SK-N-SH (cell line): ENCODE measurements around the gene CISD3. TPM values are rescaled to one million over a fixed set of nuclear protein-coding genes. Genes with fewer than 3 reads are reported as not detected.

ENCODE experiments used
- CTCF ChIA-PET: fragments of 300-600, 350-600 bp; formaldehyde crosslinking; extraction: SDS; loops from one replicate; lab custom pipeline; 2021; lab: Yijun Ruan, JAX
- POLR2A ChIA-PET: fragments of 350-600 bp; sonication (Branson Sonifier 250); formaldehyde crosslinking; extraction: SDS; loops from one replicate; lab custom pipeline; 2020; ENCODE audit warnings: antibody characterized with exemption, inconsistent platforms; lab: Yijun Ruan, JAX
- DNase-seq: peaks from one replicate; pipeline ENCODE4 v3.0.0; 2012
- H2AFZ ChIP-seq: fragments of 200-600 bp; sonication (generic); 2 replicates; pipeline ENCODE4 v1.8.1; 2016; ENCODE audit warnings: antibody characterized with exemption, mild to moderate bottlenecking, low read depth
- H3F3A ChIP-seq: fragments of 200-600 bp; sonication (generic); replicated peaks from 2 replicates; pipeline ENCODE3; 2016; ENCODE audit warnings: antibody characterized with exemption, mild to moderate bottlenecking; ENCODE audit not compliant: insufficient read depth
- H3K27ac ChIP-seq, 2 experiments: fragments of 200-500 bp in 1 of 2; fragments of 200-600 bp in 1 of 2; sonication (Bioruptor generic) in 1 of 2; sonication (generic), shearing (Covaris generic) in 1 of 2; 2 replicates each; pipeline versions ENCODE4 v1.5.1 to v1.6.1; 2014 to 2016; ENCODE audit warnings: low read depth in 2 of 2, inconsistent platforms in 1 of 2, low read length in 1 of 2, mild to moderate bottlenecking in 1 of 2, mixed read lengths in 1 of 2
- H3K27me3 ChIP-seq: fragments of 200-600 bp; sonication (generic), shearing (Covaris generic); 2 replicates; pipeline ENCODE4 v1.6.1; 2016; ENCODE audit warnings: mixed run types; ENCODE audit not compliant: insufficient read depth
- H3K36me3 ChIP-seq, 2 experiments: fragments of 200-500 bp in 1 of 2; fragments of 200-600 bp in 1 of 2; sonication (Bioruptor generic) in 1 of 2; sonication (generic) in 1 of 2; replicated peaks in 1 of 2; 2 replicates each; pipeline versions ENCODE3 to v1.5.1; 2014 to 2016; ENCODE audit warnings: low read length in 1 of 2, mild to moderate bottlenecking in 1 of 2; ENCODE audit not compliant: insufficient read depth in 2 of 2, control insufficient read depth in 1 of 2
- H3K4me1 ChIP-seq, 2 experiments: fragments of 200-500 bp in 1 of 2; fragments of 200-600 bp in 1 of 2; sonication (Bioruptor generic) in 1 of 2; sonication (generic), shearing (Covaris generic) in 1 of 2; 2 replicates each; pipeline versions ENCODE4 v1.5.1 to v1.6.1; 2014 to 2016; ENCODE audit warnings: low read depth in 1 of 2, low read length in 1 of 2, mixed run types in 1 of 2; ENCODE audit not compliant: insufficient read depth in 2 of 2, control insufficient read depth in 1 of 2
- H3K4me2 ChIP-seq: fragments of 200-600 bp; sonication (generic), shearing (Covaris generic); 2 replicates; pipeline ENCODE4 v1.6.1; 2017; ENCODE audit warnings: mixed run types
- H3K4me3 ChIP-seq, 2 experiments: fragments of 200-500 bp in 1 of 2; fragments of 200-600 bp in 1 of 2; sonication (Bioruptor generic) in 1 of 2; sonication (generic), shearing (Covaris generic) in 1 of 2; 2 replicates each; pipeline versions ENCODE4 v1.5.1 to v1.8.1; 2014 to 2016; ENCODE audit warnings: low read depth in 2 of 2, inconsistent platforms in 1 of 2, low read length in 1 of 2, mild to moderate bottlenecking in 1 of 2, mixed read lengths in 1 of 2, moderate library complexity in 1 of 2
- H3K79me2 ChIP-seq: fragments of 200-600 bp; sonication (generic); 2 replicates; pipeline ENCODE4 v1.8.1; 2017; ENCODE audit warnings: mild to moderate bottlenecking; ENCODE audit not compliant: insufficient read depth
- H3K9ac ChIP-seq: fragments of 200-600 bp; sonication (generic); 2 replicates; pipeline ENCODE4 v1.6.1; 2017; ENCODE audit warnings: mixed run types
- H3K9me2 ChIP-seq: fragments of 200-600 bp; sonication (generic); 2 replicates; pipeline ENCODE4 v1.6.1; 2017; ENCODE audit warnings: mixed run types
- H3K9me3 ChIP-seq: fragments of 200-600 bp; sonication (generic); 2 replicates; pipeline ENCODE4 v1.6.1; 2017; ENCODE audit warnings: mixed run types, mild to moderate bottlenecking, moderate library complexity
- H4K20me1 ChIP-seq: fragments of 200-600 bp; sonication (generic); 2 replicates; pipeline ENCODE4 v1.6.1; 2017; ENCODE audit warnings: mild to moderate bottlenecking, mixed run types; ENCODE audit not compliant: insufficient read depth
- CHD2 ChIP-seq: fragments of 150-350 bp; IDR thresholded peaks from 2 replicates; pipeline ENCODE4 v1.6.1; 2018; ENCODE audit warnings: low read length; ENCODE audit not compliant: partially characterized antibody
- EP300 ChIP-seq, 2 experiments: IDR thresholded peaks; 2 replicates each; pipeline versions ENCODE4 v1.4.0 to v1.6.1; 2012; ENCODE audit warnings: borderline replicate concordance in 1 of 2, low read depth in 1 of 2, low read length in 1 of 2
- FOXM1 ChIP-seq: IDR thresholded peaks from 2 replicates; pipeline ENCODE4 v1.4.0; 2012; ENCODE audit warnings: low read depth, mild to moderate bottlenecking
- GABPA ChIP-seq: IDR thresholded peaks from 2 replicates; pipeline ENCODE4 v1.4.0; 2012; ENCODE audit warnings: low read depth, mild to moderate bottlenecking
- JUND ChIP-seq: IDR thresholded peaks from 2 replicates; pipeline ENCODE4 v1.4.0; 2012
- MAX ChIP-seq: IDR thresholded peaks from 2 replicates; pipeline ENCODE4 v1.4.0; 2012; ENCODE audit warnings: low read depth
- MEF2A ChIP-seq: IDR thresholded peaks from 2 replicates; pipeline ENCODE4 v1.4.0; 2012; ENCODE audit warnings: low read depth, borderline replicate concordance
- MXI1 ChIP-seq: IDR thresholded peaks from 2 replicates; pipeline ENCODE4 v1.6.1; 2012; ENCODE audit warnings: mild to moderate bottlenecking, low read depth, low read length, improper control_type of control experiment
- NRF1 ChIP-seq: IDR thresholded peaks from 2 replicates; pipeline ENCODE4 v1.6.1; 2012; ENCODE audit warnings: low read depth, mild to moderate bottlenecking, low read length
- PBX3 ChIP-seq: IDR thresholded peaks from 2 replicates; pipeline ENCODE4; 2012
- POLR2AphosphoS5 ChIP-seq: IDR thresholded peaks from 2 replicates; pipeline ENCODE4 v1.6.1; 2012; ENCODE audit warnings: low read depth, low read length
- RAD21 ChIP-seq: IDR thresholded peaks from 2 replicates; pipeline ENCODE4 v1.6.1; 2012; ENCODE audit warnings: mild to moderate bottlenecking, low read length
- RFX5 ChIP-seq: IDR thresholded peaks from 2 replicates; pipeline ENCODE4 v1.6.1; 2012; ENCODE audit warnings: mild to moderate bottlenecking, improper control_type of control experiment, low read length
- RXRA ChIP-seq: IDR thresholded peaks from 2 replicates; pipeline ENCODE4 v1.4.0; 2012; ENCODE audit warnings: low read depth, mild to moderate bottlenecking, borderline replicate concordance
- TCF12 ChIP-seq: IDR thresholded peaks from 2 replicates; pipeline ENCODE4 v1.4.0; 2012
- TEAD4 ChIP-seq: IDR thresholded peaks from 2 replicates; pipeline ENCODE4 v1.4.0; 2012; ENCODE audit warnings: mild to moderate bottlenecking, borderline replicate concordance; ENCODE audit not compliant: insufficient read depth
- YY1 ChIP-seq: IDR thresholded peaks from 2 replicates; pipeline ENCODE4 v1.4.0; 2012; ENCODE audit warnings: low read depth, mild to moderate bottlenecking
- WGBS: methylation state at CpG from one replicate; pipeline ENCODE4 v1.1.6; 2017; ENCODE audit warnings: low lambda C conversion rate; 5-methylcytosine and 5-hydroxymethylcytosine counted together
- polyA plus RNA-seq, 3 experiments: library from polyadenylated mRNA; depleted of rRNA; stranded (reverse); fragments of >200 nt; gene quantifications; 2 replicates each; pipeline ENCODE4 v1.2.3, GENCODE V29; 2012
- TF ChIP-seq, protein P1 (sequence below): IDR thresholded peaks from 2 replicates; pipeline ENCODE4 v1.4.0; 2012; ENCODE audit warnings: low read depth, borderline replicate concordance
- TF ChIP-seq, protein P2 (sequence below): IDR thresholded peaks from 2 replicates; pipeline ENCODE4 v1.6.1; 2012; ENCODE audit warnings: mild to moderate bottlenecking, low read depth, low read length, moderate library complexity
- TF ChIP-seq, protein P3 (sequence below): fragments of 200-600 bp; sonication (generic); IDR thresholded peaks from 2 replicates; pipeline ENCODE4 v1.6.1; 2017; ENCODE audit warnings: antibody characterized with exemption, mild to moderate bottlenecking, moderate library complexity

The CISD3 gene
- polyA plus RNA-seq, 1 of the 3 experiments (the other 2 are of a cell fraction): 16.5 TPM

DNA sequence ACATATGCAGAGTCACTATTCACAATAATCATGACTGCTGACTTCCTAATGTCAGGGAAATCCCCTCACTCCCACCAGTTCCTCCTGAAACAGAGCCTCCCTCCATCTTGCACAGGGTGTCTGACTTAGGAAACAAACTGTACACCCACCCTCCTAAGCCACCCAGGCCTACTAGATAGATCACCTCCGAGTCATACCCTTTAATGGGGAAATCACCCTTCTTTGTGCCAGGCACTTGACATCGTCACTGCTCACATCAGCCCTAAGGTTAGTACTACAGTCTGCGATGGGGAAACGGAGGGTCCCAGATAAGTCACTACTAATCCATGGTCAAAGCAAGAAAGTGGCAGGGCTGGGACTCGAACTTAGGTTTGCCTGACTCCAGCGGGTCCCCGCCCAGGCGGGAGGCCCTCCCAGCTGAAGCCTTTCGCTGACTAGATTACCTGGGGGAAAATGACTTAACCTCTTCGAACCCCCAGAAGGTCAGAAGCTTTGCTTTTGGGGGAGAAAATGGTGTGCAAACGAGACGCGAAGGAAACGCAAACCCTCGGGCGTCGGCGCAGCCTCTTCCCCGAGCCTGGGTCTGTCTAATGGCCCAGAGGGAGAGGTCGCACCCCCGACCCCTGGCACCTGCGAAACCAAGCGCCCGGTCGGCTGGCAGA is 28.5 kb upstream of the CISD3 start:
- peak overlapping the region; percentile 71 to 81 for H3K4me3 ChIP-seq
- H3K27ac ChIP-seq: peak overlapping the region; percentile 71 to 86
- POLR2A ChIA-PET: interaction anchor here (0.6 to 1.5 kb wide), 2 partner anchors 29 to 224 kb away, joined by 3 to 5 read pairs; partner anchors contain the start of genes CISD3 and LASP1NB
- H3K27me3 ChIP-seq: no peaks in the 10 kb centered on the region
- peak overlapping the region; percentile 81 for H3K4me2 ChIP-seq
- H3K9ac ChIP-seq: peak overlapping the region; percentile 75
- H4K20me1 ChIP-seq: peaks cover 2% of the 10 kb centered on the region; the same call in 1 of the 2 replicates
- 10% methylated on average over 22 of the region's 25 CpGs for WGBS
- peak overlapping the region; percentile 94; the same call in 1 of the 2 replicates for H2AFZ ChIP-seq
- peaks cover 22% of the 10 kb centered on the region; the same call in 1 of the 2 replicates for H3K79me2 ChIP-seq
- no peak for DNase-seq
- TF ChIP-seq TCF12 (no peak), GABPA (no peak), PBX3 (no peak), MAX (no peak), RAD21 (no peak), POLR2AphosphoS5 (no peak), RFX5 (no peak), MXI1 (no peak), TEAD4 (no peak), NRF1 (no peak), FOXM1 (no peak), MEF2A (no peak), YY1 (no peak), EP300 (IDR thresholded peaks at IDR 0.05; ENCODE audit: borderline replicate concordance in 1 of 2, low read depth in 1 of 2, low read length in 1 of 2) (no peak), JUND (no peak), RXRA (no peak), CHD2 (no peak)
- TF ChIP-seq, protein P1, sequence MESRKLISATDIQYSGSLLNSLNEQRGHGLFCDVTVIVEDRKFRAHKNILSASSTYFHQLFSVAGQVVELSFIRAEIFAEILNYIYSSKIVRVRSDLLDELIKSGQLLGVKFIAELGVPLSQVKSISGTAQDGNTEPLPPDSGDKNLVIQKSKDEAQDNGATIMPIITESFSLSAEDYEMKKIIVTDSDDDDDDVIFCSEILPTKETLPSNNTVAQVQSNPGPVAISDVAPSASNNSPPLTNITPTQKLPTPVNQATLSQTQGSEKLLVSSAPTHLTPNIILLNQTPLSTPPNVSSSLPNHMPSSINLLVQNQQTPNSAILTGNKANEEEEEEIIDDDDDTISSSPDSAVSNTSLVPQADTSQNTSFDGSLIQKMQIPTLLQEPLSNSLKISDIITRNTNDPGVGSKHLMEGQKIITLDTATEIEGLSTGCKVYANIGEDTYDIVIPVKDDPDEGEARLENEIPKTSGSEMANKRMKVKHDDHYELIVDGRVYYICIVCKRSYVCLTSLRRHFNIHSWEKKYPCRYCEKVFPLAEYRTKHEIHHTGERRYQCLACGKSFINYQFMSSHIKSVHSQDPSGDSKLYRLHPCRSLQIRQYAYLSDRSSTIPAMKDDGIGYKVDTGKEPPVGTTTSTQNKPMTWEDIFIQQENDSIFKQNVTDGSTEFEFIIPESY: no peak
- TF ChIP-seq, protein P2, sequence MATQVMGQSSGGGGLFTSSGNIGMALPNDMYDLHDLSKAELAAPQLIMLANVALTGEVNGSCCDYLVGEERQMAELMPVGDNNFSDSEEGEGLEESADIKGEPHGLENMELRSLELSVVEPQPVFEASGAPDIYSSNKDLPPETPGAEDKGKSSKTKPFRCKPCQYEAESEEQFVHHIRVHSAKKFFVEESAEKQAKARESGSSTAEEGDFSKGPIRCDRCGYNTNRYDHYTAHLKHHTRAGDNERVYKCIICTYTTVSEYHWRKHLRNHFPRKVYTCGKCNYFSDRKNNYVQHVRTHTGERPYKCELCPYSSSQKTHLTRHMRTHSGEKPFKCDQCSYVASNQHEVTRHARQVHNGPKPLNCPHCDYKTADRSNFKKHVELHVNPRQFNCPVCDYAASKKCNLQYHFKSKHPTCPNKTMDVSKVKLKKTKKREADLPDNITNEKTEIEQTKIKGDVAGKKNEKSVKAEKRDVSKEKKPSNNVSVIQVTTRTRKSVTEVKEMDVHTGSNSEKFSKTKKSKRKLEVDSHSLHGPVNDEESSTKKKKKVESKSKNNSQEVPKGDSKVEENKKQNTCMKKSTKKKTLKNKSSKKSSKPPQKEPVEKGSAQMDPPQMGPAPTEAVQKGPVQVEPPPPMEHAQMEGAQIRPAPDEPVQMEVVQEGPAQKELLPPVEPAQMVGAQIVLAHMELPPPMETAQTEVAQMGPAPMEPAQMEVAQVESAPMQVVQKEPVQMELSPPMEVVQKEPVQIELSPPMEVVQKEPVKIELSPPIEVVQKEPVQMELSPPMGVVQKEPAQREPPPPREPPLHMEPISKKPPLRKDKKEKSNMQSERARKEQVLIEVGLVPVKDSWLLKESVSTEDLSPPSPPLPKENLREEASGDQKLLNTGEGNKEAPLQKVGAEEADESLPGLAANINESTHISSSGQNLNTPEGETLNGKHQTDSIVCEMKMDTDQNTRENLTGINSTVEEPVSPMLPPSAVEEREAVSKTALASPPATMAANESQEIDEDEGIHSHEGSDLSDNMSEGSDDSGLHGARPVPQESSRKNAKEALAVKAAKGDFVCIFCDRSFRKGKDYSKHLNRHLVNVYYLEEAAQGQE: no peak
- TF ChIP-seq, protein P3, sequence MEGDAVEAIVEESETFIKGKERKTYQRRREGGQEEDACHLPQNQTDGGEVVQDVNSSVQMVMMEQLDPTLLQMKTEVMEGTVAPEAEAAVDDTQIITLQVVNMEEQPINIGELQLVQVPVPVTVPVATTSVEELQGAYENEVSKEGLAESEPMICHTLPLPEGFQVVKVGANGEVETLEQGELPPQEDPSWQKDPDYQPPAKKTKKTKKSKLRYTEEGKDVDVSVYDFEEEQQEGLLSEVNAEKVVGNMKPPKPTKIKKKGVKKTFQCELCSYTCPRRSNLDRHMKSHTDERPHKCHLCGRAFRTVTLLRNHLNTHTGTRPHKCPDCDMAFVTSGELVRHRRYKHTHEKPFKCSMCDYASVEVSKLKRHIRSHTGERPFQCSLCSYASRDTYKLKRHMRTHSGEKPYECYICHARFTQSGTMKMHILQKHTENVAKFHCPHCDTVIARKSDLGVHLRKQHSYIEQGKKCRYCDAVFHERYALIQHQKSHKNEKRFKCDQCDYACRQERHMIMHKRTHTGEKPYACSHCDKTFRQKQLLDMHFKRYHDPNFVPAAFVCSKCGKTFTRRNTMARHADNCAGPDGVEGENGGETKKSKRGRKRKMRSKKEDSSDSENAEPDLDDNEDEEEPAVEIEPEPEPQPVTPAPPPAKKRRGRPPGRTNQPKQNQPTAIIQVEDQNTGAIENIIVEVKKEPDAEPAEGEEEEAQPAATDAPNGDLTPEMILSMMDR: no peak
- H3F3A ChIP-seq: peaks cover 30% of the 10 kb centered on the region
- H3K9me2 ChIP-seq: no peaks in the 10 kb centered on the region
- H3K4me1 ChIP-seq: peaks cover 5 to 29% of the 10 kb centered on the region in 2 experiments; a peak in 2 of 4 replicates
- H3K36me3 ChIP-seq: no peaks in the 10 kb centered on the region
- CTCF ChIA-PET: interaction anchor here (1.0 to 1.7 kb wide), 5 partner anchors 8 to 34 kb away, joined by 3 to 10 read pairs (median 5); no protein-coding TSS in a partner anchor
- H3K9me3 ChIP-seq: no peaks in the 10 kb centered on the region
